HepG2 (cell line): ENCODE results near the gene TMEM117. TPM values are rescaled to one million over a fixed set of nuclear protein-coding genes. Genes with fewer than 3 reads are reported as not detected.
"Not testable (repeated sequence)": the region's sequence is repeated elsewhere in the genome, so short reads cannot be mapped to it uniquely, and the experiment has no call there.

Source experiments
- ATAC-seq: fragments of 200-7000 bp; cut with Tn5 transposase; 3 replicates; pipeline ENCODE4 v1.9.1; 2020; ENCODE audit warnings: mild to moderate bottlenecking, moderate library complexity
- BruUV-seq: library from RNA; stranded (reverse); fragments of 400-500 nt; replicated peaks from 2 replicates; lab custom pipeline; 2021; lab: Mats Ljungman, UMichigan
- CTCF ChIA-PET: fragments of 300-600 bp; formaldehyde crosslinking; extraction: SDS; loops from one replicate; lab custom pipeline; 2021; ENCODE audit warnings: low total read pairs, inconsistent platforms, low intra/inter-chr PET ratio; lab: Yijun Ruan, JAX
- POLR2A ChIA-PET: fragments of 350-600 bp; sonication (Branson Sonifier 250); formaldehyde crosslinking; loops from one replicate; lab custom pipeline; 2020; ENCODE audit warnings: antibody characterized with exemption, inconsistent platforms; lab: Yijun Ruan, JAX
- DNase-seq: peaks from one replicate; pipeline ENCODE4 v3.0.0-alpha.2; 2015; ENCODE audit warnings: low spot score
- FAIRE-seq: peaks from 3 replicates; lab custom pipeline; 2011; peaks lifted over from hg19 to GRCh38; lab: Jason Lieb, UNC
- H2AFZ ChIP-seq: one replicate; pipeline ENCODE4 v1.6.1; 2011; ENCODE audit warnings: low read length, inconsistent platforms
- H3K27ac ChIP-seq: fragments of 300-600 bp; 3 replicates; pipeline ENCODE4 v1.8.0; 2011; ENCODE audit warnings: mixed run types, mild to moderate bottlenecking, mixed read lengths, low read length, inconsistent platforms; ENCODE audit not compliant: insufficient read depth; ENCODE audit errors: extremely low read length
- H3K27me3 ChIP-seq, 2 experiments: fragments of 200-600 bp in 1 of 2; 2 replicates in 1 of 2; 3 replicates in 1 of 2; pipeline versions ENCODE4 v1.6.0 to v1.8.0; 2011; ENCODE audit warnings: low read length in 2 of 2, mild to moderate bottlenecking in 2 of 2, moderate library complexity in 2 of 2, inconsistent platforms in 1 of 2; ENCODE audit not compliant: insufficient read depth in 2 of 2, control insufficient read depth in 1 of 2
- H3K36me3 ChIP-seq, 2 experiments: fragments of 200-600 bp in 1 of 2; replicated peaks in 1 of 2; 2 replicates in 1 of 2; 3 replicates in 1 of 2; pipeline versions ENCODE4 v1.5.1 to v1.8.0; 2011; ENCODE audit warnings: low read length in 2 of 2, inconsistent platforms in 1 of 2; ENCODE audit not compliant: insufficient read depth in 2 of 2, control insufficient read depth in 1 of 2
- H3K4me1 ChIP-seq: 2 replicates; pipeline ENCODE4 v1.5.1; 2012; ENCODE audit warnings: low read length, inconsistent platforms; ENCODE audit not compliant: insufficient read depth
- H3K4me2 ChIP-seq: 2 replicates; pipeline ENCODE4 v1.6.0; 2011; ENCODE audit warnings: low read depth, low read length, inconsistent platforms
- H3K4me3 ChIP-seq, 3 experiments: fragments of 200-600 bp in 1 of 3; sonication (generic), shearing (Covaris generic) in 1 of 3; replicated peaks in 1 of 3; 2 replicates each; pipeline ENCODE4 v1.5.1; 2011 to 2016; ENCODE audit warnings: low read length in 3 of 3, inconsistent platforms in 2 of 3, low read depth in 2 of 3, mild to moderate bottlenecking in 2 of 3, control low read depth in 1 of 3, mixed read lengths in 1 of 3; ENCODE audit not compliant: insufficient read depth in 1 of 3
- H3K79me2 ChIP-seq: one replicate; pipeline ENCODE4 v1.6.1; 2011; ENCODE audit warnings: low read length, inconsistent platforms; ENCODE audit not compliant: insufficient read depth
- H3K9ac ChIP-seq: 2 replicates; pipeline ENCODE4 v1.6.0; 2011; ENCODE audit warnings: mild to moderate bottlenecking, low read depth, low read length, inconsistent platforms; ENCODE audit not compliant: insufficient read depth
- H3K9me3 ChIP-seq: 2 replicates; pipeline ENCODE4 v1.5.1; 2012; ENCODE audit warnings: mild to moderate bottlenecking, low read length
- H4K20me1 ChIP-seq: 2 replicates; pipeline ENCODE4 v1.6.0; 2011; ENCODE audit warnings: inconsistent platforms, mild to moderate bottlenecking, low read length, moderate library complexity; ENCODE audit not compliant: insufficient read depth
- MNT ChIP-seq: fragments of 450-650 bp; IDR thresholded peaks from 2 replicates; pipeline ENCODE4 v1.6.1; 2016
- WGBS: methylation state at CpG from one replicate; pipeline ENCODE4 v1.1.6; 2017; ENCODE audit warnings: low lambda C conversion rate; 5-methylcytosine and 5-hydroxymethylcytosine counted together
- in situ Hi-C: cut with HindIII; loops from 2 replicates; pipeline ENCODE4 v1.10.0; 2017; ENCODE audit warnings: low pct_unique_long_range_greater_than_20kb; ENCODE audit not compliant: extremely low pct_ligation_motif_present
- intact Hi-C: fragments of 100-400 bp; cut with micrococcal nuclease; formaldehyde crosslinking; loops from one replicate; pipeline ENCODE4 v1.10.0; 2022; ENCODE audit not compliant: unreplicated experiment
- polyA plus RNA-seq, 8 experiments: library from polyadenylated mRNA; depleted of rRNA in 3 of 8; stranded (reverse) in 7 of 8; unstranded in 1 of 8; fragments of >200 nt; fragmentation: Illumina TruSeq in 4 of 8; extraction: Trizol in 4 of 8; gene quantifications; 2 replicates each; pipeline versions ENCODE4 v1.2.1 to v1.2.3, GENCODE V29; 2011 to 2016; ENCODE audit warnings: low read depth in 4 of 8, missing spikeins in 1 of 8, mixed read lengths in 1 of 8; ENCODE audit not compliant: insufficient read depth in 1 of 8
- total RNA-seq, 5 experiments: library from RNA; depleted of rRNA; stranded (reverse); fragments of >200 nt; fragmentation: Illumina TruSeq; extraction: Trizol; gene quantifications; 2 replicates each; pipeline ENCODE4 v1.2.3, GENCODE V29; 2016; ENCODE audit warnings: low read depth in 1 of 5

TMEM117 gene
- total and polyA plus RNA-seq, 2 of the 13 experiments (the other 11 are each of a cell fraction or from before 2014, with no cell fraction given), result 2.8 to 8.5 TPM

- H3K4me1 ChIP-seq, ATAC-seq, CTCF ChIA-PET, H3K27ac ChIP-seq, H3K4me2 ChIP-seq, H3K36me3 ChIP-seq: not testable (repeated sequence)
- peak; percentile 46 for TF ChIP-seq MNT
- TF ChIP-seq, all 625 proteins: peak for 1; not testable (repeated sequence) for 624
- FAIRE-seq, BruUV-seq, H3K79me2 ChIP-seq, DNase-seq, in situ Hi-C loops, intact Hi-C loops, H2AFZ ChIP-seq, POLR2A ChIA-PET, H3K9me3 ChIP-seq, H4K20me1 ChIP-seq, H3K4me3 ChIP-seq, H3K27me3 ChIP-seq, H3K9ac ChIP-seq: not testable (repeated sequence)
These were observed 33.9 kb downstream of the TMEM117 start for GRCh38 chr12:43869765-43870164.

GRCh38 chr12:43871258-43871657, 35.4 kb downstream of the TMEM117 start:
- H4K20me1 ChIP-seq, intact Hi-C loops, H3K4me3 ChIP-seq, in situ Hi-C loops, H3K27ac ChIP-seq, H3K27me3 ChIP-seq, ATAC-seq, H3K36me3 ChIP-seq, FAIRE-seq, H3K9me3 ChIP-seq, BruUV-seq, CTCF ChIA-PET, H3K9ac ChIP-seq, H3K79me2 ChIP-seq, H3K4me1 ChIP-seq, DNase-seq, H3K4me2 ChIP-seq, H2AFZ ChIP-seq, POLR2A ChIA-PET: not testable (repeated sequence)
- WGBS, result 100% methylated on average over 2 of the region's 2 CpGs
